GM12878 (cell line): Measurements from ENCODE around the gene SMARCA4.

ENCODE experiments used
- CHD1 ChIP-seq: IDR thresholded peaks from 2 replicates; pipeline ENCODE4 v1.6.1; 2012; ENCODE audit warnings: low read depth, low read length, improper control_type of control experiment
- EP300 ChIP-seq, 2 experiments: fragments of 150-350 bp in 1 of 2; IDR thresholded peaks; 2 replicates each; pipeline ENCODE4 v1.6.1; 2011 to 2012; ENCODE audit warnings: low read depth in 2 of 2, low read length in 2 of 2, borderline replicate concordance in 1 of 2, improper control_type of control experiment in 1 of 2, inconsistent platforms in 1 of 2; ENCODE audit not compliant: control insufficient read depth in 1 of 2
- FOXM1 ChIP-seq: IDR thresholded peaks from 2 replicates; pipeline ENCODE4 v1.6.1; 2012; ENCODE audit warnings: low read depth, mild to moderate bottlenecking, inconsistent platforms, low read length, moderate library complexity
- MXI1 ChIP-seq: fragments of 150-350 bp; IDR thresholded peaks from 2 replicates; pipeline ENCODE4 v1.6.1; 2011; ENCODE audit warnings: low read depth, mild to moderate bottlenecking, inconsistent platforms, low read length, improper control_type of control experiment
- RBBP5 ChIP-seq: fragments of 200-600 bp; sonication (generic); conservative IDR thresholded peaks from 2 replicates; pipeline ENCODE4 v1.6.1; 2016
- TF ChIP-seq, protein P1 (sequence below): fragments of 450-650 bp; IDR thresholded peaks from 2 replicates; pipeline ENCODE4 v1.6.1; 2018; ENCODE audit warnings: mild to moderate bottlenecking, low read depth, moderate library complexity; ENCODE audit not compliant: partially characterized antibody
- TF ChIP-seq, protein P2 (sequence below), 3 experiments: IDR thresholded peaks in 2 of 3; conservative IDR thresholded peaks in 1 of 3; 2 replicates each; pipeline ENCODE4 v1.5.1; 2011; ENCODE audit warnings: low read depth in 3 of 3, low read length in 3 of 3, mild to moderate bottlenecking in 3 of 3, control low read depth in 2 of 3, moderate library complexity in 2 of 3, inconsistent platforms in 1 of 3, mixed read lengths in 1 of 3; ENCODE audit not compliant: control insufficient read depth in 2 of 3, insufficient read depth in 1 of 3; ENCODE audit errors: extremely low read depth in 1 of 3

DNA sequence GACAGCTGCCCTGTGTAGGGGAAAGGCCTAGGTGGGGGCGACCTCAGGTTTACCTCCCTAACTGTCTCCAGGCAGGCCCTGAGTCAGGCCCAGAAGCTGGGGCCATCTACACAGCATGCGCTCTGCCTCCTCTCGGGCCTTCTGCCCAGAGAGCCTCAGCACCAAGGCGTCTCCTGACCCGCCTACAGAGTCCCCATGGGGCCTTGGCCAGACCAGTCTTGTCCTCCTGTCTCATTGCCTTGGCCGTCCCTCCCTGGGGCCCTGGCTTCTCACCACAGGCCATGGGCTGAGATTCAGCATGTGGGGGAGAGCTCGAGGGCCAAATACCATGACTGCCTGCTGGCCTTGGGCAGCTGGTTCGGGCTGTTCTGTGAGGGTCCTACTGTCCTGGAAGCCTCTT, 59.0 kb downstream of the SMARCA4 start:
- TF ChIP-seq CHD1 (no peak), MXI1 (no peak), FOXM1 (no peak), EP300 (IDR thresholded peaks at IDR 0.05; ENCODE audit: borderline replicate concordance in 1 of 2, control insufficient read depth in 1 of 2, low read depth in 2 of 2, low read length in 2 of 2) (no peak), RBBP5 (no peak)
- TF ChIP-seq, protein P1, sequence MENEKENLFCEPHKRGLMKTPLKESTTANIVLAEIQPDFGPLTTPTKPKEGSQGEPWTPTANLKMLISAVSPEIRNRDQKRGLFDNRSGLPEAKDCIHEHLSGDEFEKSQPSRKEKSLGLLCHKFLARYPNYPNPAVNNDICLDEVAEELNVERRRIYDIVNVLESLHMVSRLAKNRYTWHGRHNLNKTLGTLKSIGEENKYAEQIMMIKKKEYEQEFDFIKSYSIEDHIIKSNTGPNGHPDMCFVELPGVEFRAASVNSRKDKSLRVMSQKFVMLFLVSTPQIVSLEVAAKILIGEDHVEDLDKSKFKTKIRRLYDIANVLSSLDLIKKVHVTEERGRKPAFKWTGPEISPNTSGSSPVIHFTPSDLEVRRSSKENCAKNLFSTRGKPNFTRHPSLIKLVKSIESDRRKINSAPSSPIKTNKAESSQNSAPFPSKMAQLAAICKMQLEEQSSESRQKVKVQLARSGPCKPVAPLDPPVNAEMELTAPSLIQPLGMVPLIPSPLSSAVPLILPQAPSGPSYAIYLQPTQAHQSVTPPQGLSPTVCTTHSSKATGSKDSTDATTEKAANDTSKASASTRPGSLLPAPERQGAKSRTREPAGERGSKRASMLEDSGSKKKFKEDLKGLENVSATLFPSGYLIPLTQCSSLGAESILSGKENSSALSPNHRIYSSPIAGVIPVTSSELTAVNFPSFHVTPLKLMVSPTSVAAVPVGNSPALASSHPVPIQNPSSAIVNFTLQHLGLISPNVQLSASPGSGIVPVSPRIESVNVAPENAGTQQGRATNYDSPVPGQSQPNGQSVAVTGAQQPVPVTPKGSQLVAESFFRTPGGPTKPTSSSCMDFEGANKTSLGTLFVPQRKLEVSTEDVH, result no peak
- TF ChIP-seq, protein P2, sequence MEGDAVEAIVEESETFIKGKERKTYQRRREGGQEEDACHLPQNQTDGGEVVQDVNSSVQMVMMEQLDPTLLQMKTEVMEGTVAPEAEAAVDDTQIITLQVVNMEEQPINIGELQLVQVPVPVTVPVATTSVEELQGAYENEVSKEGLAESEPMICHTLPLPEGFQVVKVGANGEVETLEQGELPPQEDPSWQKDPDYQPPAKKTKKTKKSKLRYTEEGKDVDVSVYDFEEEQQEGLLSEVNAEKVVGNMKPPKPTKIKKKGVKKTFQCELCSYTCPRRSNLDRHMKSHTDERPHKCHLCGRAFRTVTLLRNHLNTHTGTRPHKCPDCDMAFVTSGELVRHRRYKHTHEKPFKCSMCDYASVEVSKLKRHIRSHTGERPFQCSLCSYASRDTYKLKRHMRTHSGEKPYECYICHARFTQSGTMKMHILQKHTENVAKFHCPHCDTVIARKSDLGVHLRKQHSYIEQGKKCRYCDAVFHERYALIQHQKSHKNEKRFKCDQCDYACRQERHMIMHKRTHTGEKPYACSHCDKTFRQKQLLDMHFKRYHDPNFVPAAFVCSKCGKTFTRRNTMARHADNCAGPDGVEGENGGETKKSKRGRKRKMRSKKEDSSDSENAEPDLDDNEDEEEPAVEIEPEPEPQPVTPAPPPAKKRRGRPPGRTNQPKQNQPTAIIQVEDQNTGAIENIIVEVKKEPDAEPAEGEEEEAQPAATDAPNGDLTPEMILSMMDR (IDR thresholded peaks at IDR 0.05 in 2 of 3, conservative IDR thresholded peaks at IDR 0.05 in 1 of 3; ENCODE audit: control insufficient read depth in 2 of 3, extremely low read depth in 1 of 3, insufficient read depth in 1 of 3, low read depth in 3 of 3, low read length in 3 of 3), result no peak
